Esophagus (tissue), 2 donors: ENCODE measurements around the gene CYP1B1. TPM values are rescaled to one million over a fixed set of nuclear protein-coding genes. Genes with fewer than 3 reads are reported as not detected.

Source experiments
- H3K27ac ChIP-seq, 2 donors: one replicate each; pipeline ENCODE4 v1.5.1; 2013; ENCODE audit warnings: low read depth in 2 of 2, mild to moderate bottlenecking in 2 of 2, inconsistent platforms in 1 of 2, low read length in 1 of 2, moderate library complexity in 1 of 2
- H3K27me3 ChIP-seq, 2 donors: one replicate each; pipeline ENCODE4 v1.6.1; 2013; ENCODE audit warnings: low read length in 2 of 2, control low read depth in 1 of 2, mild to moderate bottlenecking in 1 of 2; ENCODE audit not compliant: insufficient read depth in 2 of 2, control insufficient read depth in 1 of 2
- H3K36me3 ChIP-seq, 2 donors: one replicate each; pipeline ENCODE4 v1.6.1; 2013; ENCODE audit warnings: low read length in 1 of 2; ENCODE audit not compliant: control insufficient read depth in 2 of 2, insufficient read depth in 2 of 2
- H3K4me1 ChIP-seq, 2 donors: one replicate each; pipeline ENCODE4 v1.6.1; 2013; ENCODE audit warnings: low read length in 1 of 2; ENCODE audit not compliant: control insufficient read depth in 2 of 2, insufficient read depth in 2 of 2
- H3K4me3 ChIP-seq, 2 donors: one replicate each; pipeline ENCODE4 v1.5.1; 2013; ENCODE audit warnings: low read length in 2 of 2, mild to moderate bottlenecking in 2 of 2, low read depth in 1 of 2, moderate library complexity in 1 of 2
- H3K9me3 ChIP-seq, 2 donors: one replicate each; pipeline ENCODE4 v1.6.1; 2013; ENCODE audit warnings: mild to moderate bottlenecking in 2 of 2, low read depth in 1 of 2, low read length in 1 of 2, moderate library complexity in 1 of 2; ENCODE audit not compliant: control insufficient read depth in 2 of 2, insufficient read depth in 1 of 2
- WGBS, 2 donors: extraction: QIAGEN DNeasy Blood & Tissue Kit; methylation state at CpG; one replicate each; pipeline ENCODE4 v1.1.7; 2013; 5-methylcytosine and 5-hydroxymethylcytosine counted together
- polyA plus RNA-seq, 2 donors: library from polyadenylated mRNA; stranded (reverse); fragments of 200-250 nt; gene quantifications; one replicate each; pipeline ENCODE4 v1.2.3, GENCODE V29; 2013
- donor health status: healthy with polysubstance abuse.
- donor health status: Bipolar disorder and iron deficiency.

Gene CYP1B1
- polyA plus RNA-seq, 2 donors, result 1.5 to 8.4 TPM

GRCh38 chr2:38100328-38100727 lies 24.4 kb upstream of the CYP1B1 start:
- no peaks in the 10 kb centered on the region for H3K27me3 ChIP-seq

GRCh38 chr2:38099099-38100028 lies 23.4 kb upstream of the CYP1B1 start:
- Histone ChIP-seq H3K27ac (peak overlapping the region in 1 of 2 donors; percentile 11), H3K27me3 (no peaks in the 10 kb centered on the region), H3K36me3 (no peaks in the 10 kb centered on the region), H3K4me1 (peaks cover 2 to 4% of the 10 kb centered on the region in 2 donors), H3K4me3 (no peak overlapping the region), H3K9me3 (no peaks in the 10 kb centered on the region)
- 50 to 56% methylated on average over 10 of the region's 10 CpGs for WGBS, 2 donors

More at GRCh38 chr2:38100328-38100727, 24.4 kb upstream of the CYP1B1 start:
- Histone ChIP-seq H3K4me3 (no peak overlapping the region), H3K4me1 (peaks cover 2 to 4% of the 10 kb centered on the region in 2 donors), H3K27ac (no peak overlapping the region), H3K9me3 (no peaks in the 10 kb centered on the region), H3K36me3 (no peaks in the 10 kb centered on the region)
- 81 to 82% methylated on average over 3 of the region's 3 CpGs for WGBS, 2 donors

GRCh38 chr2:38098421-38099098 lies 22.6 kb upstream of the CYP1B1 start:
- Histone ChIP-seq H3K36me3 (no peaks in the 10 kb centered on the region), H3K4me3 (no peak overlapping the region), H3K9me3 (no peaks in the 10 kb centered on the region), H3K4me1 (peaks cover 2 to 4% of the 10 kb centered on the region in 2 donors), H3K27me3 (no peaks in the 10 kb centered on the region), H3K27ac (peak overlapping the region; percentile 29 to 40)
- WGBS, 2 donors, result 9 to 27% methylated on average over 11 of the region's 11 CpGs

GRCh38 chr2:38097988-38098385 lies 22.0 kb upstream of the CYP1B1 start:
- WGBS, 2 donors, result 30 to 44% methylated on average over 4 of the region's 4 CpGs
- Histone ChIP-seq H3K4me1 (peaks cover 2 to 4% of the 10 kb centered on the region in 2 donors), H3K27ac (peak overlapping the region in 1 of 2 donors; percentile 40), H3K27me3 (no peaks in the 10 kb centered on the region), H3K9me3 (no peaks in the 10 kb centered on the region), H3K4me3 (no peak overlapping the region), H3K36me3 (no peaks in the 10 kb centered on the region)

GRCh38 chr2:38097258-38097987 lies 21.5 kb upstream of the CYP1B1 start:
- H3K27ac ChIP-seq, result peak overlapping the region in 1 of 2 donors; percentile 6

GRCh38 chr2:38095996-38096861 lies 20.3 kb upstream of the CYP1B1 start:
- Histone ChIP-seq H3K27me3 (no peaks in the 10 kb centered on the region), H3K4me1 (peaks cover 5 to 9% of the 10 kb centered on the region in 2 donors), H3K36me3 (no peaks in the 10 kb centered on the region), H3K27ac (peak overlapping the region; percentile 66 to 91), H3K4me3 (no peak overlapping the region), H3K9me3 (no peaks in the 10 kb centered on the region)
- WGBS, 2 donors, result 22 to 33% methylated on average over 19 of the region's 19 CpGs

More at GRCh38 chr2:38097258-38097987, 21.5 kb upstream of the CYP1B1 start:
- H3K27me3 ChIP-seq, result no peaks in the 10 kb centered on the region
- no peaks in the 10 kb centered on the region for H3K9me3 ChIP-seq
- H3K36me3 ChIP-seq, result no peaks in the 10 kb centered on the region
- H3K4me3 ChIP-seq, result no peak overlapping the region
- peaks cover 2 to 7% of the 10 kb centered on the region in 2 donors for H3K4me1 ChIP-seq
- 58 to 73% methylated on average over 2 of the region's 2 CpGs for WGBS, 2 donors

- Histone ChIP-seq H3K27me3 (no peaks in the 10 kb centered on the region), H3K27ac (peak overlapping the region; percentile 66 to 91), H3K36me3 (no peaks in the 10 kb centered on the region), H3K9me3 (no peaks in the 10 kb centered on the region), H3K4me3 (no peak overlapping the region), H3K4me1 (peaks cover 7 to 9% of the 10 kb centered on the region in 2 donors)
- WGBS, 2 donors, result 70 to 80% methylated on average over 11 of the region's 11 CpGs
These were observed 19.4 kb upstream of the CYP1B1 start for GRCh38 chr2:38095079-38095995.

GRCh38 chr2:38093527-38094165 lies 17.7 kb upstream of the CYP1B1 start:
- WGBS, 2 donors, result 67 to 83% methylated on average over 1 of the region's 1 CpG
- peaks cover 7 to 9% of the 10 kb centered on the region in 2 donors for H3K4me1 ChIP-seq
- no peaks in the 10 kb centered on the region for H3K27me3 ChIP-seq
- H3K27ac ChIP-seq, result peak overlapping the region in 1 of 2 donors; percentile 33
- H3K4me3 ChIP-seq, result no peak overlapping the region
- no peaks in the 10 kb centered on the region for H3K9me3 ChIP-seq
- no peaks in the 10 kb centered on the region for H3K36me3 ChIP-seq
